Parathyroid adenoma (tissue), 2 donors: ENCODE data around the gene FNDC7.

ENCODE experiments used
- H2AFZ ChIP-seq: fragments of 300-600 bp; sonication (generic); one replicate; pipeline ENCODE4 v1.7.0; 2017; ENCODE audit warnings: antibody characterized with exemption, mild to moderate bottlenecking
- H3K27ac ChIP-seq: fragments of 300-600 bp; sonication (generic); one replicate; pipeline ENCODE4 v1.7.0; 2017
- H3K27me3 ChIP-seq: fragments of 300-600 bp; sonication (generic); one replicate; pipeline ENCODE4 v1.7.0; 2017; ENCODE audit warnings: low read length; ENCODE audit not compliant: control insufficient read depth, insufficient read depth
- H3K36me3 ChIP-seq: fragments of 300-600 bp; sonication (generic); one replicate; pipeline ENCODE4 v1.7.0; 2017; ENCODE audit warnings: low read length; ENCODE audit not compliant: control insufficient read depth, insufficient read depth
- H3K4me1 ChIP-seq: fragments of 300-600 bp; sonication (generic); one replicate; pipeline ENCODE4 v1.7.0; 2017; ENCODE audit warnings: control low read depth
- H3K4me2 ChIP-seq: fragments of 300-600 bp; sonication (generic); one replicate; pipeline ENCODE4 v1.7.0; 2017; ENCODE audit warnings: low read length
- H3K4me3 ChIP-seq: fragments of 300-600 bp; sonication (generic); one replicate; pipeline ENCODE4 v1.7.0; 2017; ENCODE audit warnings: low read depth, low read length
- H3K79me2 ChIP-seq: fragments of 300-600 bp; sonication (generic); one replicate; pipeline ENCODE4 v1.7.0; 2017; ENCODE audit warnings: control low read depth
- H3K9ac ChIP-seq: fragments of 300-600 bp; sonication (generic); one replicate; pipeline ENCODE4 v1.7.0; 2017; ENCODE audit warnings: mild to moderate bottlenecking
- H3K9me3 ChIP-seq: fragments of 300-600 bp; sonication (generic); one replicate; pipeline ENCODE4 v1.7.0; 2017; ENCODE audit warnings: low read length; ENCODE audit not compliant: control insufficient read depth
- TF ChIP-seq, protein P1 (sequence below): fragments of 300-600 bp; sonication (generic); IDR thresholded peaks from one replicate; pipeline ENCODE4 v1.7.0; 2017; ENCODE audit warnings: antibody characterized with exemption, mild to moderate bottlenecking
- donor health status: primary hyperparathyroidism.

The FNDC7 gene

DNA sequence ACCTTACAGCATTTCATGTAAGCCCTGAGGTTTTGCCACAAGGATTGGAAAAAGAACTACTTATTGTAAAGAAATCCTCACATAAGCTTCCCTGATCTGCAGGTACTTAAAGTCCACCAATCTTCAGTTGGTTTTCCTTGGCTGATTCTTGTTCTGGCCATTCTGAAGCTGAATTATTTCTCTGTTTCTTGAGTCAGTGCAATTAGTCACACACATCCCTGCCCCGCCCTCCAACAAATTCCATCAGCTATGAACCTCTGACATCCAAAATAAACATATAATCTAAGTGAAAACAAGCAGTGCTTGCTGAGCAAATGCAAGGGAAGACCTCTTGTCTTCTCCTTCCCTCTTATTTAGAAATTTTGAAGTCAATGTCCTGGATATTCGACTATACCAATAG is 8.2 kb upstream of the FNDC7 start:
- no peak overlapping the region for H3K27ac ChIP-seq
- no peaks in the 10 kb centered on the region for H3K79me2 ChIP-seq
- no peaks in the 10 kb centered on the region for H3K4me1 ChIP-seq
- H3K9me3 ChIP-seq, result no peaks in the 10 kb centered on the region
- TF ChIP-seq, protein P1, sequence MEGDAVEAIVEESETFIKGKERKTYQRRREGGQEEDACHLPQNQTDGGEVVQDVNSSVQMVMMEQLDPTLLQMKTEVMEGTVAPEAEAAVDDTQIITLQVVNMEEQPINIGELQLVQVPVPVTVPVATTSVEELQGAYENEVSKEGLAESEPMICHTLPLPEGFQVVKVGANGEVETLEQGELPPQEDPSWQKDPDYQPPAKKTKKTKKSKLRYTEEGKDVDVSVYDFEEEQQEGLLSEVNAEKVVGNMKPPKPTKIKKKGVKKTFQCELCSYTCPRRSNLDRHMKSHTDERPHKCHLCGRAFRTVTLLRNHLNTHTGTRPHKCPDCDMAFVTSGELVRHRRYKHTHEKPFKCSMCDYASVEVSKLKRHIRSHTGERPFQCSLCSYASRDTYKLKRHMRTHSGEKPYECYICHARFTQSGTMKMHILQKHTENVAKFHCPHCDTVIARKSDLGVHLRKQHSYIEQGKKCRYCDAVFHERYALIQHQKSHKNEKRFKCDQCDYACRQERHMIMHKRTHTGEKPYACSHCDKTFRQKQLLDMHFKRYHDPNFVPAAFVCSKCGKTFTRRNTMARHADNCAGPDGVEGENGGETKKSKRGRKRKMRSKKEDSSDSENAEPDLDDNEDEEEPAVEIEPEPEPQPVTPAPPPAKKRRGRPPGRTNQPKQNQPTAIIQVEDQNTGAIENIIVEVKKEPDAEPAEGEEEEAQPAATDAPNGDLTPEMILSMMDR, result no peak
- H3K27me3 ChIP-seq, result no peaks in the 10 kb centered on the region
- no peak overlapping the region for H2AFZ ChIP-seq
- H3K36me3 ChIP-seq, result no peaks in the 10 kb centered on the region
- no peak overlapping the region for H3K9ac ChIP-seq
- H3K4me3 ChIP-seq, result no peak overlapping the region
- H3K4me2 ChIP-seq, result no peak overlapping the region

DNA sequence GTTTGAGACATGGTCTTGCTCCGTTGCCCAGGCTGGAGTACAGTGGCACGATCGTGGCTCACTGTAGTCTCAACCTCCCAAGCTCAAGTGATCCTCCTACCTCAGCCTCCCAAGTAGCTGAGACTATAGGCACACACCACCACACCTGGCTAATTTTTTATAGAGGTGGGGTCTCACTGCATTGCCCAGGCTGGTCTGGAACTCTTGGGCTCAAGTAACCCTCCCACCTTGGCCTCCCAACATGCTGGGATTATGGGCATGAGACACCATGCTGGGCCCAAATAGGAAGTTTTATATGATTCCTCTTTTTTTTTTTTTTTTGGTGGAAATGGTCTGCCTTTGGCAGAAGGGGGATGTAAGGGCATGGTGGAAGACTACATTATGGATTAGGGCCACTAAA is 6.1 kb upstream of the FNDC7 start:
- Histone ChIP-seq H3K4me1 (no peaks in the 10 kb centered on the region), H3K4me3 (no peak overlapping the region), H3K9me3 (no peaks in the 10 kb centered on the region), H3K27ac (no peak overlapping the region), H3K36me3 (no peaks in the 10 kb centered on the region), H3K4me2 (no peak overlapping the region), H2AFZ (no peak overlapping the region), H3K79me2 (no peaks in the 10 kb centered on the region), H3K27me3 (no peaks in the 10 kb centered on the region), H3K9ac (no peak overlapping the region)
- TF ChIP-seq, protein P1, result no peak

DNA sequence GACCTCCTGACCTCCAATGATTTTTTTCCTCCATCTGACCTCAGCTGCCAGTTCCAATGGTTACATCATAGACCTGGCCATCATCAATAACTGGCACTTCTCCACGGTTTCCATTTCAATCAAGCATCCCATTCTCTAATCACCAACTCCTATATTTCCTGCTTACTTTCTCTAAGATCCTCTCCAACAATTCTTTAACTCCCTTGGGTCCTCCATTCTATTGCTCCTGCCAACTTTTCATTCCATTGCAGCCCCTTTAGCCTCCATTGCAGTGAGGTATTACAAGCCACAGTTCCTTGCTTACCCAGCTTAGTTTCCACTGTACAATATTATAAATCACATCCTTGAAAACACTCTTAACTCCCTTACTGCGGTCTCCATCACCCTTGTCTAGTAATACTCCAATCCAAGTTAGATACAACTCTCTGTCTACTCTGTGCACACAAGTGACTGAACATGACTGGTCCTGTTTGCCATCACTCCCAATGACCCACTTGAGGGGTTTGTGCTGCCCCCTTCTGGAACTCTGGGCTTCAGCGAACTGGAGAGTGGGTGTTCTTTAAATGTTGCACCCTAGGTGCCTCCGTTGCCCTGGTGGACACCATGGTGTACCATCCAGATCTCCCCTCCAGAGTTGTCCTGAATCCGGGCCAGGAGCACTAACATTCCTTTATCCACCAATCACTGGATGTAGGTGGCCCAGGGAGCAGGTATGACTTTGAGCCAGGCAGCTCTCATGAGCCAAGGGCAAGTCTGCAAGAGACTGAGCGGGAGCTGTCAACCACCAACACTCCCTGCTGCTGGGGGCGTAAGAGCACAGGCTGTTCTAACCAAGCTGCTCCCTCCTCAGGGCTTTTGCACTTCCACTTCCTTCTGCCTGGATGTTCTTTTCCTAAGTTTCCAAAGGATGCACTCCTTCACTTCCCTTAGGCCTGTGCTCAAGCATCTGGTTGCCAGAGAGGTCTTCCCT is 3.7 kb upstream of the FNDC7 start:
- Histone ChIP-seq H3K4me2 (no peak overlapping the region), H2AFZ (no peak overlapping the region), H3K79me2 (no peaks in the 10 kb centered on the region), H3K9ac (no peak overlapping the region), H3K27ac (no peak overlapping the region), H3K27me3 (no peaks in the 10 kb centered on the region), H3K9me3 (no peaks in the 10 kb centered on the region), H3K36me3 (no peaks in the 10 kb centered on the region), H3K4me3 (no peak overlapping the region), H3K4me1 (no peaks in the 10 kb centered on the region)
- TF ChIP-seq, protein P1, result no peak

DNA sequence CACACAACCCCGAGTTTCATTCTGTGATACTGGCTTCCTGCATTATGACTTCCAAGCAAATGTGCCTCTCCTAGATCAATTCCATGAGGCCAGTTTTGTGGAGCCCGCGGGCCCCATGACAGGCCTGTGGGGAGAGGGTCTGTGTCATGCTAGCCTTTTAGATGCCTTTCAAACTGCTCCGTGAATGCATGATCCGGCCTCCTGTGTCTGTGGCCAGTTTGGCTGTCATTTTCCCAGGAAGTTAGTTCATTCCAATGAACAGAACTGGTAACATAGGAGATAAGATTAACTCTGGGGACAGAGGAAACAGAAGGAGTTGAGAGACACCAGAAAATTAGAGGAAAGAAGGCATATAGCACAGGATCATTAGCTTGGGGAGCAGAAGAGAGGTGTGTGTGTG is 3.2 kb downstream of the FNDC7 start:
- Histone ChIP-seq H3K9ac (no peak overlapping the region), H3K27me3 (no peaks in the 10 kb centered on the region), H3K4me1 (no peaks in the 10 kb centered on the region), H3K9me3 (no peaks in the 10 kb centered on the region), H3K79me2 (no peaks in the 10 kb centered on the region), H2AFZ (no peak overlapping the region), H3K36me3 (no peaks in the 10 kb centered on the region), H3K4me2 (no peak overlapping the region), H3K4me3 (no peak overlapping the region), H3K27ac (no peak overlapping the region)
- TF ChIP-seq, protein P1, result no peak
